GM12872 (cell line): ENCODE data around the gene S1PR2.

ENCODE experiments used
- TF ChIP-seq, protein P1 (sequence below): IDR thresholded peaks from 3 replicates; pipeline ENCODE4 v1.5.1; 2011; ENCODE audit warnings: low read depth, mild to moderate bottlenecking, low read length, moderate library complexity; ENCODE audit not compliant: insufficient read depth

The S1PR2 gene

DNA sequence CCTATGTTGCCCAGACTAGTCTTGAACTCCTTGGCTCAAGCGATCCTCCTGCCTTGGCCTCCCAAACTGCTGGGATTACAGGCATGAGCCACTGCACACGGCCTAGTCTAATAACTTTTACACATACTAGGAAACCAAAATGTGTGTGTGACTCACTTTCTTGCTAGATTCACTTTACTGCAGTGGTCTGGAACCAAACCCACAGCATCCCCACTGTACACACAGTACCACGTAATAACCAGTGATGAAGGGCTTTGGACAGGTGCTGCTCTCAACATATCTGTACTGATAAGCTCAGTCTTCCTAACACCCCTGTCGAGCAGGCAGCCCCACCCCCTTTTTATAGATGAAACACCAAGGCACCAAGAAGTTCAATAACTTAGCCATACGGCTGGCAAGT, 41.5 kb downstream of the S1PR2 start:
- TF ChIP-seq, protein P1, sequence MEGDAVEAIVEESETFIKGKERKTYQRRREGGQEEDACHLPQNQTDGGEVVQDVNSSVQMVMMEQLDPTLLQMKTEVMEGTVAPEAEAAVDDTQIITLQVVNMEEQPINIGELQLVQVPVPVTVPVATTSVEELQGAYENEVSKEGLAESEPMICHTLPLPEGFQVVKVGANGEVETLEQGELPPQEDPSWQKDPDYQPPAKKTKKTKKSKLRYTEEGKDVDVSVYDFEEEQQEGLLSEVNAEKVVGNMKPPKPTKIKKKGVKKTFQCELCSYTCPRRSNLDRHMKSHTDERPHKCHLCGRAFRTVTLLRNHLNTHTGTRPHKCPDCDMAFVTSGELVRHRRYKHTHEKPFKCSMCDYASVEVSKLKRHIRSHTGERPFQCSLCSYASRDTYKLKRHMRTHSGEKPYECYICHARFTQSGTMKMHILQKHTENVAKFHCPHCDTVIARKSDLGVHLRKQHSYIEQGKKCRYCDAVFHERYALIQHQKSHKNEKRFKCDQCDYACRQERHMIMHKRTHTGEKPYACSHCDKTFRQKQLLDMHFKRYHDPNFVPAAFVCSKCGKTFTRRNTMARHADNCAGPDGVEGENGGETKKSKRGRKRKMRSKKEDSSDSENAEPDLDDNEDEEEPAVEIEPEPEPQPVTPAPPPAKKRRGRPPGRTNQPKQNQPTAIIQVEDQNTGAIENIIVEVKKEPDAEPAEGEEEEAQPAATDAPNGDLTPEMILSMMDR = no peak

DNA sequence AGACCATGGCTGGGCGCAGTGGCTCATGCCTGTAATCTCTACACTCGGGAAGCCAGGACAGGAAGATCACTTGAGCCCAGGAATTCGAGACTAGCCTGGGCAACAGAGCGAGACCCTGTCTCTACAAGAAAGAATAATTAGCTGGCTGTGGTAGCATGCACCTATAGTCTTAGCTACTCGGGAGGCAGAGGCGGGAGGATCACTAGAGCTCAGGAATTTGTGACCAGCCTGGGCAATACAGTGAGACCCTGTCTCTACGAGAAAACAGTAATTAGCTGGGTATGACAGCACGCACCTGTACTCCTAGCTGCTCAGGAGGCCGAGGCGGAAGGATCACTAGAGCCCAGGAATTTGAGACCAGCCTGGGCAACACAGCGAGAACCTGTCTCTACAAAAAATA, 43.8 kb downstream of the S1PR2 start:
- TF ChIP-seq, protein P1 = no peak

DNA sequence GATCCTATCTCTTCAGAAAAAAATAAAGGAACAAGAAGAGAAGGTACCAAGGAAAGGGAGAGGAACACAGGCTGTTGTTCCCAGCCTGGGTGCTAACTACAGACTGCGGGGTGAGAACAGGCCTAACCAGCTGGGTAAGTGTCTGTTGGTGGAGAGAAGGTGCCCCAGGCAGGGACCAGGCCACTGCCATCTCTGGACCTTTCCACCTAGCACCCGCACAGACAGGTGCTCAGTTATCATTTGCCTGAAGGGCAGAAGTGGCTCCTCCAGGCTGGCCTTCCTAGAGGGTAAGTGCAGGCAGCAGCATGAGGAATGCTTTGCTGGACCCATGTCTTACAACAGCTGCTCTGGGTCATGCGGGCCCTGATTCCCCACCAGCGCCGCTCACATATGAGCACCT, 46.5 kb downstream of the S1PR2 start:
- TF ChIP-seq, protein P1 = no peak

GRCh38 chr19:10183926-10184325, 47.2 kb downstream of the S1PR2 start:
- TF ChIP-seq, protein P1 = no peak

DNA sequence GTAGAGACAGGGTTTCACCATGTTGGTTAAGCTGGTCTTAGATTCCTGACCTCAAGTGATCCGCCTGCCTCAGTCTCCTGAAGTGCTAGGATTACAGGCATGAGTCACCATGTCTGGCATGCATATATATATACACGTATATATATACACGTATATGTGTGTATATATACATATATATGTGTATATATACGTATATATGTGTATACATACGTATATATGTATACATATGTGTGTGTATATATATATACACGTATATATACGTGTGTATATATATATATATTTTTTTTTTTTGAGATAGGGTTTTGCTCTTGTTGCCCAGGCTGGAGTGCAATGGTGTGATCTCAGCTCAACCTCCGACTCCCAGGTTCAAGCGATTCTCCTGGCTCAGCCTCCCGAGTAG, 48.3 kb downstream of the S1PR2 start:
- TF ChIP-seq, protein P1 = no peak

DNA sequence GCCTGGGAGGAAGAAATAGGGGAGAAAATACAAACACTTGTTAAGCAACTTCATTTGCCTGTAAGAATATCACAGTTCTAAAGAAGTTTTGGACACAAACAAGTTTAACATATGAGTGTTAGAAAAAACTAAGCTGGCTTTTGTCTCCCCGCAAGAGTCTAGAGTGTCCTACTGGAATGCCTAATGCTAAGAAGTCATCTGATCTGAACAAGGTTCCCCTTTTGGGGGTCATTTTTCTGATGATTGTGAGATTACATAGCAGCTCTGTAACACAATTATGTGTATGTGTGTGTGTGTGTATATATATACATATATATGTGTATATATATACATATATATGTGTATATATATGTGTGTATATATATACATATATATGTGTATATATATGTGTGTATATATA, 49.1 kb downstream of the S1PR2 start:
- TF ChIP-seq, protein P1 = no peak

GRCh38 chr19:10180459-10180858, 50.7 kb downstream of the S1PR2 start:
- TF ChIP-seq, protein P1 = no peak

DNA sequence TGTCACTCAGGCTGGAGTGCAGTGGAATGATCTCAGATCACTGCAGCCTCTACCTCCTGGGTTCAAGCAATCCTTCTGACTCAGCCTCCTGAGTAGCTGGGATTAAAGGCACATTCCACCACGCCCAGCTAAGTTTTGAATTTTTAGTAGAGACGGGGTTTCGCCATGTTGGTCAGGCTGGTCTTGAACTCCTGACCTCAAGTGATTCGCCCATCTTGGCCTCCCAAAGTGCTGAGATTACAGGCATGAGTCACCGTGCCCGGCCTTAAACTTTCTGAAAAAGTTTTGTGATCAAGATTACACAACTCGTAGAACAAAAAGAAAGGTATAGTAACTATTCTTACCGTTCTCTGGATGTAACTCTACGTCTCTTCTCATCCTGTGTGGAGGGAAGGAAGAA, 57.6 kb downstream of the S1PR2 start:
- TF ChIP-seq, protein P1 = no peak
